IPS-18a (cell line): ENCODE measurements around the gene AP1S1.
"Not testable (repeated sequence)": the region's sequence is repeated elsewhere in the genome, so short reads cannot be mapped to it uniquely, and the experiment has no call there.

Experiments used
- H3K27ac ChIP-seq: one replicate; pipeline ENCODE4 v1.5.1; 2013; ENCODE audit warnings: low read length
- H3K27me3 ChIP-seq: one replicate; pipeline ENCODE4 v1.6.1; 2013; ENCODE audit warnings: mild to moderate bottlenecking, low read length; ENCODE audit not compliant: control insufficient read depth, insufficient read depth
- H3K36me3 ChIP-seq: one replicate; pipeline ENCODE4 v1.6.1; 2013; ENCODE audit warnings: low read depth, low read length; ENCODE audit not compliant: control insufficient read depth
- H3K4me1 ChIP-seq: one replicate; pipeline ENCODE4 v1.6.1; 2013; ENCODE audit warnings: low read depth, low read length; ENCODE audit not compliant: control insufficient read depth
- H3K4me3 ChIP-seq: one replicate; pipeline ENCODE4 v1.5.1; 2013; ENCODE audit warnings: low read length
- H3K9ac ChIP-seq: one replicate; pipeline ENCODE4 v1.6.1; 2013; ENCODE audit warnings: mild to moderate bottlenecking, low read length, moderate library complexity
- H3K9me3 ChIP-seq: one replicate; pipeline ENCODE4 v1.6.1; 2013; ENCODE audit warnings: low read depth, low read length; ENCODE audit not compliant: control insufficient read depth

The AP1S1 gene

DNA sequence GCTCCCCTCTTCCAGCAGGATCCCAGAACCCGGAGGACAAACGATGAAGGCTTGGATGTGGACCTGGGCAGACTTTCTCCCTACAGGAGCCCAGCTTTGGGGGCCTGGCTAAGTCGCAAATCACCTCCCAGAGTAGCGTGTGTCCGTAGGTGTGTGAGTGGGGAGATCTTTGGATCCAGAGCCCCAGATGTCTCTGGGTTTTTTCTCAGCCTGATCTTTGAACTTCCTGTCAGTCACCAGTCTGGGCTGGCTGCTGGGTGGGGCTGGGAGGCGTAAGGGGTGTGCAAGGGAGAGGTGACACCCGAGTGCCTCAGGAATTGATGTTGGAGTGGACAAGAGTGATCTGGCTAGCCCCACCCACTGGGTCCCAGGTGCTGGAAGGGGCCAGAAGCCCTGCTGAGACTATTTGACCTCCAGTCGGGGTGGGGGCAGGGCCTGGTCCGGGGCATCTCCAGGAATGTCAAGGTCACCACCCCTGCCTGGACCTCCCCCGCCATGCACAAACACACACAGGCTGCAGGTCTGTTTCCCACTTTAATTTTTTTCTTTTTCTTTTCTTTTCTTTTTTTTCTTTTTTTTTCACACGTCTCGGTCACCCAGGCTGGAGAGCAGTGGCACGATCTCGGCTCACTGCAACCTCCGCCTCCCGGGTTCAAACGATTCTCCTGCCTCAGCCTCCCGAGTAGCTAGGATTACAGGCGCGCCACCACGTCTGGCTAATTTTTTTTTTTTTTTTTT lies 46.8 kb downstream of the AP1S1 start, which contains the start of gene MOGAT3:
Gene MOGAT3 (minus strand): TSS at position 175 of the 738 bp plus-strand sequence. CDS start 182 bp downstream, outside the sequence.
- Histone ChIP-seq H3K27me3 (no peaks in the 10 kb centered on the region), H3K36me3 (no peaks in the 10 kb centered on the region), H3K4me1 (peaks cover 8% of the 10 kb centered on the region), H3K4me3 (no peak within 1 kb of the TSS), H3K9me3 (no peaks in the 10 kb centered on the region), H3K27ac (no peak within 1 kb of the TSS), H3K9ac (no peak within 1 kb of the TSS)

DNA sequence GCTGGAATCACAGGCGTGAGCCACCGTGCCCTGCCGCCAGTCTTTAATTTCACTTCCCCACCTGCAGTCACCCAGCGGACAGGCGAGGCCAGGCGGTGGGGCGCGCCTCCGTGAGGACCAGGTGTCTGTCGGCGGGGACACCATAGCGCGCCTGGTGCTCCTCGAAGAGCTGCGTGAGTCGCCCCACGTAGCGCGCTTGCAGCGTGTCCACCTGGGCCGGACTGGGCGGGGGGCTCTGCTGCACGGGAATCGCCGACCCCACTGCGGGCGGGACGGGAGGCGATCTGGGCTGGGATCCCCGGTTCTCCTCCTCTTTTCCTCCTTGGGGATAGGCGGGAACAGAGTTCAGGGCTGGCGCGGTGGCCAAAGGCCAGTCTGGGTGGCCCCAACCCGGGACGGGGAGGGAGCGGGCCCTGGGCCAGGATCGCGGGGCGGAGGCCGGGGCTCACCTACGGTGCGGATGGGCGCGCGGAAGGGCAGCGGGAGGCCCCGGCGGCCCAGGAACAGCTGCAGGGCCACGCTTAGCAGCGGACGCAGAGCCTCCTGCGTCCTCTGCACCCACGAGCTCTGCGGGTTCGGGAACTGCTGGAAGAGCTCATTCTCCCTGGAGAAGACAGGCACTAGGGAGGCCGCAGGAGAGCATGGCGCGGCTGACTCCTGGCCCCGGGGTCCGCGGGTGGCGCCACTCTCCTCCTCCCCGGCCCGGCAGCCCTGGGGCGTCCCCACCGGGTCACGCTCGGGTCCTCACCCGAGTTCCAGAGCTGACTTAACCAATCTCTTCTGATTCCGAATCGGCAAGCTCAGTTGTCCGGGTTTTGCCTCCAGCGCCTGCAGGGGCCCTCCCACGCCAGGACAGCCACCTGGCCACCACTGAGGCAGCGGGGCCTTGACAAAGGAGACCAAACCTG lies 47.7 kb downstream of the AP1S1 start:
- no peak overlapping the region for H3K27ac ChIP-seq
- H3K9me3 ChIP-seq: no peaks in the 10 kb centered on the region
- no peaks in the 10 kb centered on the region for H3K36me3 ChIP-seq
- H3K4me1 ChIP-seq: peaks cover 8% of the 10 kb centered on the region
- H3K27me3 ChIP-seq: no peaks in the 10 kb centered on the region
- no peak overlapping the region for H3K4me3 ChIP-seq
- no peak overlapping the region for H3K9ac ChIP-seq

DNA sequence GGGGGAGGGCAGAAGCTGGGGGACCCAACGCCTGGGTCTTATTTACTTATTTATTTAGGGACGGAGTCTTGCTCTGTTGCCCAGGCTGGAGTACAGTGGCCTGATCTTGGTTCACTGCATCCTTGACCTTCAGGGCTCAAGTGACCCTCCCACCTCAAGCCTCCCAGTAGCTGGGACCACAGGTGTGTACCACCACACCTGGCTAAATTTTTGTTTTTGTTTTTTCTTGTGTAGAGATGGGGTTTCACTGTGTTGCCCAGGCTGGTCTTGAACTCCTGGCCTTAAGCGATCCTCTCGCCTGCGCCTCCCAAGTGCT lies 48.3 kb downstream of the AP1S1 start:
- Histone ChIP-seq H3K4me3 (no peak overlapping the region), H3K9me3 (no peaks in the 10 kb centered on the region), H3K36me3 (no peaks in the 10 kb centered on the region), H3K27me3 (no peaks in the 10 kb centered on the region), H3K4me1 (peaks cover 8% of the 10 kb centered on the region), H3K27ac (no peak overlapping the region), H3K9ac (no peak overlapping the region)

DNA sequence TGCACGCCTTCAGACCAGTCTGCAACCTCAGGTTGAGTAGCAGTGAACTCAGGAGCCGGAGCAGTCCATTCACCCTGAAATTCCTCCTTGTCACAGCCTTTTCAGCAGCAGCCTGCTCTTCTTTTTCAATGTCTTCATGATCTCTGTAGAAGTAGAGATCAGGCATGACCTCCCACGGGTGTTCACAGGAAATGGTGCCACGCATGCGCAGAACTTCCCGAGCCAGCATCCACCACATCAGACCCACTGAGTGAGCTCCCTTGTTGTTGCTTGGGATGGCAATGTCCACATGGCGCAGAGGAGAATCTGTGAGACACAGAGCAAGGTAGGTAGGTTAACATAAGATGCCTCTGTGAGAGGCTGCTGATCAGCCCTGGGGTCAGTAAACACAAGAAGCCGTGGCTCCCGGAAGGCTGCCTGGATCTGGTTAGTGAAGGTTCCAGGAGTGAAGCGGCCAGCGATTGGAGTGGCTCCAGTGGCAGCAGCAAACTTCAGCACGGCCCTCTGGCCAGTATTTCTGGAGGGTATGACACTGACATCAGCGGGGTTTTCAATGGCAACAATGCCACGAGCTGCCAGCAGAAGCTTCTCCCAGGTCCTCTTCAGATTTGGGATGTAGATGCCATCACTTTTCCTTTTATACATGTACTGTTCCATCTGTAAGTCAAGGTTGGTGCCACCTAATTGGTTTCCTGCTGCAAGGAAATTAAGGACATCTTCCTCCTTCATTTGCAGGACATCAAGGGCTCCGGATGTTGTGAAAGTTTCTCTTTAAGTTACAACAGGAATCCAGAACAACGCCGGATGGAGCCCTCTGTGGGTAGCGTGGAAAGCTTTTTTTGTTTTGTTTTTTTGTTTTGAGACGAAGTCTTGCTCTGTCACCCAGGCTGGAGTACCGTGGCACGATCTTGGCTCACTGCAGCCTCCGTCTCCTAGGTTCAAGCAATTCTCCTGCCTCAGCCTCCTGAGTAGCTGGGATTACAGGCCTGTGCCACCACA lies 49.8 kb downstream of the AP1S1 start:
- not testable (repeated sequence) for H3K27me3 ChIP-seq, H3K9me3 ChIP-seq, H3K4me3 ChIP-seq, H3K4me1 ChIP-seq, H3K36me3 ChIP-seq, H3K9ac ChIP-seq, H3K27ac ChIP-seq

DNA sequence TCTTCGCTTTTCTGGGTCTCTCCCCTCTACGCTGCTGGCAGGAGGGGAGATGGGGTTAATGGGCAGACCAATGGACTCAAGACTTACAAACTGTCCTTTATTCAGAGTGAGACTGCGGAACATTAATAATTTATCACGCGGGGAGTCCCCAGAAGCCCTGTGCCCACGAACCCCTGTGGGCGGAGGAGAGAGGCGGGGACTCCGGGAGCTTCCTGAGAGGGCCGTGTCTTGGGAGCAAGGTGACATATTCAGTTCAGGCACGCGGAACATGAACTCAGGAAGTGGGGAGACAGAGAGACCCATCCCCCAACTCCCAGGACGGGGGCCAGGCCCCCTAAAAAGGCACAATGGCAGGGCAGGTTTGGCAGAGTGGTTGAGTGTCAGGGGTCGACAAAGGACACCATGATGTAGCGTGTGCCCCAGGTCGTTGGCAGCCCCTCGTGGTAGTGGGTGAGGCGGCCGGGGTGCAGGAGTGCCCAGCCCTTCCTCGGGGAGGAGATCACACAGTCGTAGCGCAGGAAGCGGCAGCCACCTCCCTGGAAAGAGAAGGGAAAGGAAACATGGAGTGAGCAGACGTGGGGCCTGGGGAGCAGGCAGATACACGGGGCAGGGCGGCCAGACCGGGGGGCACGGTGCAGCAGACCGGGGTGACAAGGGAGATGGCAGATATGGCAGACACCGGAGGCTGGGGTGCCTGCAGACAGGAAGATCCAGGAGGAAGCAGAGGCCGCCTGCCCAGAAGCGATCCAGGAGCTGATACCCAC lies 51.8 kb downstream of the AP1S1 start:
- peaks cover 7% of the 10 kb centered on the region for H3K36me3 ChIP-seq
- no peaks in the 10 kb centered on the region for H3K9me3 ChIP-seq
- no peak overlapping the region for H3K9ac ChIP-seq
- no peak overlapping the region for H3K4me3 ChIP-seq
- no peaks in the 10 kb centered on the region for H3K27me3 ChIP-seq
- no peak overlapping the region for H3K27ac ChIP-seq
- peaks cover under 1% of the 10 kb centered on the region for H3K4me1 ChIP-seq

DNA sequence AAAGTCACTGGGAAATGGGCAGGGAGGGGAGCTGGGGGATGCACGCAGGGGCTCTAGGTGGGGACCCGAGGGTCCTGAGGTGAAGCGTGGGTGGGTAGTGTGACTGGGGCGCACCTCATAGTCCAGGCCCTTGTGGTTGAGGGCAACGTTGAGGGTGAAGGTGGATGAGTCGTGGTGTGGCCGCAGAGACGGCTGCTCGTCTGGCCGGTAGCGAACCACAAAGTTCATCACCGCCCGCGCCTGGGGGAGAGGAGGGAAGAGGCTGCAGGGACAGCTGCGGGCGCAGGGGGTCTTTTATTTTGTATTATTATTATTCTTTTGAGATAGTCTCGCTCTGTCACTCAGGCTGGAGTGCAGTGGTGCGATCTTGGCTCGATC lies 52.4 kb downstream of the AP1S1 start:
- H3K9me3 ChIP-seq: no peaks in the 10 kb centered on the region
- no peaks in the 10 kb centered on the region for H3K27me3 ChIP-seq
- H3K4me3 ChIP-seq: no peak overlapping the region
- no peak overlapping the region for H3K27ac ChIP-seq
- peaks cover 7% of the 10 kb centered on the region for H3K36me3 ChIP-seq
- no peaks in the 10 kb centered on the region for H3K4me1 ChIP-seq
- H3K9ac ChIP-seq: no peak overlapping the region

DNA sequence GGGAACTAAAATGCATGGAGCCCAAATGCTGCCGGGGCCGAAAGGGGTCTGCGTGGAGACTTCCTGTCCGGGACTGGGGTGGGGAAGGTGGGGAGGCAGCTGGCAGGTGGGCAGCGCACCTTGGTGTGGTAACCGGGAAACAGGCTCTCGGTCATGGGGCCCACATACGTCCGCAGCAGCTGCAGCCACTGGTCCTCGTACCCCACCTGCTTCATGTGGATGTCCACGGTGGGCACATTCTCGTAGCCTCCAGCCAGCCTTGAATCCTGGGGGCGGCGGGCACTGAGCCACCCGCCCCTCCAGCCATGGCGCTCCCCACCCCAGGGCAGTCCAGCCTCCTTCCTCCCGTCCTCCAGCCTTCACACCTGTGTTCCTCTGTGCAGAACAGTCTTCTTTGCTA lies 53.2 kb downstream of the AP1S1 start:
- Histone ChIP-seq H3K4me3 (no peak overlapping the region), H3K9me3 (no peaks in the 10 kb centered on the region), H3K36me3 (peaks cover 7% of the 10 kb centered on the region), H3K9ac (no peak overlapping the region), H3K27ac (no peak overlapping the region), H3K4me1 (no peaks in the 10 kb centered on the region), H3K27me3 (no peaks in the 10 kb centered on the region)

DNA sequence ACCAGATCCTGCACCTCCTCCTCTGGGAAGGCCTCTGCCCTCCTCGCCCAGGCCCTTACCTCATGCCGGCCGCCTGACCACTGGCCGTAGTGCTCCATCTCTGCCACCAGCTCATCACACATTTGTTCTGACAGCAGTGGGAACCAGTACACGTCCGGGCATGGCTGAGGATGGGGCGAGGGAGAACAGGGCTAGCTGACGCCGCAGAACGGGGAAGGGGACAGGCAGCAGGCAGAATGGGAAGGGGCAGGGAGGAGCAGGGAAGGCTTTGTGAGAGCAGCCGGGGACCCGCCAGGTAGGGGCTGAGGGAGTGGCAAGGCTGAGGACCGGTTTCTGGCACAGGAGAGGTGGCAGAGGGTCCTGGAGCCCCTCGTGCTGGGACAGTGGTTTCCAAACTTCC lies 54.5 kb downstream of the AP1S1 start:
- H3K4me1 ChIP-seq: no peaks in the 10 kb centered on the region
- H3K4me3 ChIP-seq: no peak overlapping the region
- H3K27ac ChIP-seq: no peak overlapping the region
- no peaks in the 10 kb centered on the region for H3K9me3 ChIP-seq
- H3K27me3 ChIP-seq: no peaks in the 10 kb centered on the region
- no peak overlapping the region for H3K9ac ChIP-seq
- H3K36me3 ChIP-seq: peaks cover 7% of the 10 kb centered on the region

DNA sequence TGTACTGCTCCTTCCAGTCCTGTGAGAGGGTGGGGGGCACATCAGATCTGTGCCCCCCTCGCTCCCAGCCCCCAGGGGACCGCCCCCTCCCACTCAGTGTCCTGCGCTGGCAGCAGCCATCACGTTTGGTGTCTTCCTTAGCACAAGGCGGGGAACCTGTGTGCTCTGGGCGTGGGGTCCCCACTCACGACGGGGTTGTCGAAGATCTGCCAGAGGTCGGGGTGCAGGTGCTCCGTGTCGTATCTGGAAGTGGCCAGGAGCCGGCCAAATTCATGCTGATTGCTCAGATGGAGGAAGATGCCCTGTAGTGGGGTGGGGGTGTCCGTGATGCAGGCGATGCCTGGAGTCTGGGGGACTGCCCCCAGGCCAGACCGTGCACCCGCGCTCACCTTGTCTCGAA lies 55.9 kb downstream of the AP1S1 start:
- H3K9ac ChIP-seq: no peak overlapping the region
- H3K9me3 ChIP-seq: no peaks in the 10 kb centered on the region
- H3K27ac ChIP-seq: no peak overlapping the region
- H3K27me3 ChIP-seq: no peaks in the 10 kb centered on the region
- H3K4me3 ChIP-seq: no peak overlapping the region
- no peaks in the 10 kb centered on the region for H3K4me1 ChIP-seq
- peaks cover 11% of the 10 kb centered on the region for H3K36me3 ChIP-seq
